SK-N-SH treated with all-trans-retinoic acid at 6 μM for 48 hours (cell line): ENCODE measurements around the gene KCP.
"Not testable (repeated sequence)": the region's sequence is repeated elsewhere in the genome, so short reads cannot be mapped to it uniquely, and the experiment has no call there.

ENCODE experiments used
- ATAC-seq: fragments of 200-7000 bp; cut with Tn5 transposase; 3 replicates; pipeline ENCODE4 v1.9.1; 2020; ENCODE audit warnings: mild to moderate bottlenecking, moderate library complexity
- ARNTL ChIP-seq: fragments of 450-650 bp; formaldehyde crosslinking; IDR thresholded peaks from 2 replicates; pipeline ENCODE4 v1.5.0; 2020; ENCODE audit warnings: low read depth, mild to moderate bottlenecking, moderate library complexity, borderline replicate concordance
- CREB5 ChIP-seq: fragments of 250-450 bp; sonication (Bioruptor Pico); IDR thresholded peaks from 2 replicates; pipeline ENCODE4 v1.5.1; 2020; ENCODE audit warnings: low read depth, mild to moderate bottlenecking, moderate library complexity
- CSDC2 ChIP-seq: fragments of 250-450 bp; sonication (Bioruptor Pico); IDR thresholded peaks from 2 replicates; pipeline ENCODE4 v1.5.0; 2020; ENCODE audit warnings: mild to moderate bottlenecking, moderate library complexity
- CSRNP3 ChIP-seq: fragments of 250-450 bp; sonication (Bioruptor Pico); IDR thresholded peaks from 2 replicates; pipeline ENCODE4 v1.5.1; 2021; ENCODE audit warnings: mild to moderate bottlenecking, moderate library complexity
- ESRRG ChIP-seq: fragments of 250-450 bp; sonication (Bioruptor Pico); IDR thresholded peaks from 2 replicates; pipeline ENCODE4 v1.6.1; 2021; ENCODE audit warnings: mild to moderate bottlenecking
- ISL1 ChIP-seq: fragments of 250-450 bp; sonication (Bioruptor Pico); IDR thresholded peaks from 2 replicates; pipeline ENCODE4 v2.1.2; 2022; ENCODE audit warnings: mild to moderate bottlenecking, moderate library complexity
- OSR1 ChIP-seq: fragments of 250-450 bp; sonication (Bioruptor Pico); IDR thresholded peaks from 2 replicates; pipeline ENCODE4 v1.8.0; 2022; ENCODE audit warnings: moderate library complexity, mild to moderate bottlenecking, inconsistent platforms
- POU6F1 ChIP-seq: fragments of 250-450 bp; sonication (Bioruptor Pico); IDR thresholded peaks from 2 replicates; pipeline ENCODE4 v1.8.0; 2021; ENCODE audit warnings: low read depth, mild to moderate bottlenecking, moderate library complexity, borderline replicate concordance
- PPARA ChIP-seq: fragments of 250-450 bp; sonication (Bioruptor Pico); IDR thresholded peaks from 2 replicates; pipeline ENCODE4 v1.5.0; 2020; ENCODE audit warnings: mild to moderate bottlenecking, borderline replicate concordance
- RARB ChIP-seq: fragments of 250-450 bp; sonication (Bioruptor Pico); IDR thresholded peaks from 2 replicates; pipeline ENCODE4 v1.8.0; 2021; ENCODE audit warnings: mild to moderate bottlenecking, moderate library complexity
- SNAI2 ChIP-seq: fragments of 250-450 bp; sonication (Bioruptor Pico); IDR thresholded peaks from 2 replicates; pipeline ENCODE4 v1.5.0; 2020; ENCODE audit warnings: mild to moderate bottlenecking, moderate library complexity
- TCF4 ChIP-seq: fragments of 250-450 bp; sonication (Bioruptor Pico); IDR thresholded peaks from 2 replicates; pipeline ENCODE4 v1.8.0; 2021; ENCODE audit warnings: mild to moderate bottlenecking, moderate library complexity, borderline replicate concordance
- TOX ChIP-seq: fragments of 250-450 bp; sonication (Bioruptor Pico); IDR thresholded peaks from 2 replicates; pipeline ENCODE4 v1.8.0; 2021; ENCODE audit warnings: mild to moderate bottlenecking, moderate library complexity, borderline replicate concordance
- ZC3H10 ChIP-seq: fragments of 250-450 bp; sonication (Bioruptor Pico); IDR thresholded peaks from 2 replicates; pipeline ENCODE4 v1.5.1; 2021; ENCODE audit warnings: mild to moderate bottlenecking, moderate library complexity
- ZFP3 ChIP-seq: fragments of 250-450 bp; sonication (Bioruptor Pico); IDR thresholded peaks from 2 replicates; pipeline ENCODE4 v1.5.0; 2020; ENCODE audit warnings: mild to moderate bottlenecking, moderate library complexity
- ZFP30 ChIP-seq: fragments of 450-650 bp; formaldehyde crosslinking; IDR thresholded peaks from 2 replicates; pipeline ENCODE4 v1.5.0; 2022; ENCODE audit warnings: mild to moderate bottlenecking, moderate library complexity
- ZNF565 ChIP-seq: fragments of 450-650 bp; formaldehyde crosslinking; conservative IDR thresholded peaks from 2 replicates; pipeline ENCODE4 v1.5.0; 2020; ENCODE audit warnings: low read depth, mild to moderate bottlenecking, moderate library complexity
- ZNF70 ChIP-seq: fragments of 450-650 bp; formaldehyde crosslinking; IDR thresholded peaks from 2 replicates; pipeline ENCODE4 v1.5.0; 2020; ENCODE audit warnings: mild to moderate bottlenecking, moderate library complexity
- ZNF8 ChIP-seq: fragments of 450-650 bp; formaldehyde crosslinking; IDR thresholded peaks from 2 replicates; pipeline ENCODE4 v1.5.0; 2020; ENCODE audit warnings: mild to moderate bottlenecking, moderate library complexity

The KCP gene

GRCh38 chr7:128913870-128914565, 3.5 kb upstream of the KCP start:
- ATAC-seq = no peak
- no peak for TF ChIP-seq ZC3H10
- no peak for TF ChIP-seq CSRNP3 (CRISPR knock-in tag)
- TF ChIP-seq OSR1 (CRISPR knock-in tag) = no peak
- TF ChIP-seq TCF4 (CRISPR knock-in tag) = no peak
- TF ChIP-seq CSDC2 (CRISPR knock-in tag) = no peak
- TF ChIP-seq TOX (CRISPR knock-in tag) = no peak
- no peak for TF ChIP-seq SNAI2 (CRISPR knock-in tag)
- TF ChIP-seq RARB (CRISPR knock-in tag) = no peak
- no peak for TF ChIP-seq ISL1
- no peak for TF ChIP-seq ZFP3 (CRISPR knock-in tag)
- TF ChIP-seq ARNTL = no peak
- TF ChIP-seq ESRRG (CRISPR knock-in tag) = no peak

GRCh38 chr7:128912709-128913495, 2.4 kb upstream of the KCP start:
- ATAC-seq = not testable (repeated sequence)

- no peak for ATAC-seq
- no peak for TF ChIP-seq ISL1
- TF ChIP-seq TOX (CRISPR knock-in tag) = no peak
- no peak for TF ChIP-seq RARB (CRISPR knock-in tag)
- TF ChIP-seq PPARA = no peak
- TF ChIP-seq CSRNP3 (CRISPR knock-in tag) = no peak
- TF ChIP-seq TCF4 (CRISPR knock-in tag) = no peak
- TF ChIP-seq ARNTL = no peak
- TF ChIP-seq ZFP30 (CRISPR knock-in tag) = no peak
- no peak for TF ChIP-seq ZNF565
- TF ChIP-seq ZC3H10 = no peak
- TF ChIP-seq ZNF70 (CRISPR knock-in tag) = no peak
- TF ChIP-seq ZNF8 = no peak
- no peak for TF ChIP-seq ZFP3 (CRISPR knock-in tag)
Observed at GRCh38 chr7:128912281-128912680, 1.8 kb upstream of the KCP start.

GRCh38 chr7:128911423-128912031, 1.0 kb upstream of the KCP start:
- ATAC-seq = no peak
- no peak for TF ChIP-seq ARNTL
- no peak for TF ChIP-seq TCF4 (CRISPR knock-in tag)
- no peak for TF ChIP-seq ZNF70 (CRISPR knock-in tag)
- TF ChIP-seq ZFP30 (CRISPR knock-in tag) = no peak
- no peak for TF ChIP-seq POU6F1 (CRISPR knock-in tag)
- no peak for TF ChIP-seq CREB5
- TF ChIP-seq TOX (CRISPR knock-in tag) = no peak
- TF ChIP-seq CSRNP3 (CRISPR knock-in tag) = no peak
- TF ChIP-seq ESRRG (CRISPR knock-in tag) = no peak
- no peak for TF ChIP-seq RARB (CRISPR knock-in tag)
- no peak for TF ChIP-seq ZNF565
- TF ChIP-seq, all 23 proteins: peak for 0
